GM21576 (cell line): ENCODE measurements around the gene CEP85.
"Not testable (repeated sequence)": the region's sequence is repeated elsewhere in the genome, so short reads cannot be mapped to it uniquely, and the experiment has no call there.

ENCODE experiments used
- ATAC-seq: cut with Tn5 transposase; IDR thresholded peaks from one replicate; pipeline ENCODE4 v1.9.1; 2021; ENCODE audit warnings: mild to moderate bottlenecking, moderate library complexity; ENCODE audit not compliant: unreplicated experiment

CEP85 gene

DNA sequence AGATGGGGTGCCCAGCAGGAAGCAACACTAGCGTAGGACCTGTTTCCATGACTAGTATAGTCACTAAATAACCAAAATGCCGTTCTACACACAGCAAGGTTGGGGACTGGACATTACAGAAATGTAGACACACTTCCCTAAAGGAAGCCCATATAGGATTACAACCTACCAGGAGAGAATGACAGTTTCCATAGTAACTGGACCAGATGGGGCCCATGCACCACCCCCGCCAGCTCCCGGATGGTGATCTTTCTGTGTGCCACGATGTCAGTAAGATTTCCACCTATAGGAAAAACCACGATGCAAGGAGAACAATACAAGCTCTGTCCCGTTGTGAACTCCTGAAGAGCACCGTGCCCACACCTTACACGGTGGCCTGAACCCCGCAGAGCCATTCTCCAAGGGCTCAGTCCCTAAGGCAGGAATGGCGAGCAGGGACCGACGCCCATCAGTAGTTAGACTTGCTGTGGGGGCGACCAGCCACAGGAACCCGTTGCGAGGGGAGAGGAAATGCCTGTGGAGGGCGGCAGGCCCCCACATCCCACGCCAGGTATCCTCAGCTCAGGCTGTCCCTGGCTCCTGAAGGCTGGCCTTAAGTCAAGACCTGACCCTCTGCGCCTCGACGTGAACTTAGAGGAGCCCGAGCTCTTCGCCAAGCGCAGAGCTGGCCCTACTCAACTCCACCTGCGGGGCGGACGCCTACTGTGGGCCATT lies 13.6 kb upstream of the CEP85 start:
- ATAC-seq: no peak

DNA sequence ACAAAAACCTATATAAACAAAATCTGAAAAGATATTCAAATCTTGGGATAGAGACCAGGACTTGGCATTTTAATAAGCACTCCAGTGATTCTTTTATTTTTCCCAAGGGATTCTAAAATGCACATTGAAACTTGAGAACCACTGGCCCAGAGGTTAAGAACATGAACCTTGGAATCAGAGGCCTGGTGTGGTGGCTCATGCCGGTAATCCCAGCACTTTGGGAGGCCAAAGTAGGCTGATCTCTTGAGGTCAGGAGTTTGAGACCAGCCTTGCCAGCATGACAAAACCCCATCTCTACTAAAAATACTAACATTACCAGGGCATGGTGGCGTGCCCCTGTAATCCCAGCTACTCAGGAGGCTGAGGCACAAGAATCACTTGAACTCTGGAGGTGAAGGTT lies 12.9 kb upstream of the CEP85 start:
- no peak for ATAC-seq

DNA sequence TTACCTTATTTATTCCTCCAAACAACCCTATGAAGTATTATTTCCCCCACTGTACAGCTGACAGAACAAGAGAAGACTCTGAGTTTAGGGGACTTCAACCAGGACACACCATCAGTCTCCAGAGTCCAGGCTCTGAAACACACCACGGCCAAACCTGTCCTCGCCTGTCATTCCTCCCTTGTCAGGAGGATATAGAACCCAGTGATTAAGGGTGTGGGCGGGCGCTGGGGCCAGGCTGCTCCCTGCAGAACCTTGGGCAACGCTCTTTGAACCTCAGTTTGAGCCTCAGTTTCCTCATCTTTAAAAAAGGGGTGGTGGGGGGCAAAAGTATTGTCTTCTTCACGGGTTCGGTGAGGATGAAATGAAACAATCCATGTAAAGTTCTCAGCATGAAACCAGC lies 9.4 kb upstream of the CEP85 start:
- ATAC-seq: no peak

GRCh38 chr1:26225033-26225831 lies 8.8 kb upstream of the CEP85 start:
- ATAC-seq: no peak

DNA sequence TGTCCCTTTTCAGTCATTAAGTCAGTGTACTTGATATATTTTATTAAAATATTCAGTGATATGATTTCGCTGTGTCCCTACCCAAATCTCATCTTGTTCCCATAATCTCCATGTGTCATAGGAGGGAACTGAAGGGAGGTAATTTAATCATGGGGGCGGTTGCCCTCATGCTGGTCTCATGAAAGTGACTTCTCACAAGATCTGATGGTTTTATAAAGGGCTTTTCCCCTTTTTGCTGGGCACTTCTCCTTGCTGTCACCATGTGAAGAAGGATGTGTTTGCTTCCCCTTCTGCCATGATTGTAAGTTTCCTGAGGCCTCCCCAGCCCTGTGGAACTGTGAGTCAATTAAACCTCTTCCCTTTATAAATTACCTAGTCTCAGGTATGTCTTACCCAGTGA lies 3.3 kb upstream of the CEP85 start:
- not testable (repeated sequence) for ATAC-seq

GRCh38 chr1:26234644-26235370 lies 807 bp downstream of the CEP85 start:
- no peak for ATAC-seq

GRCh38 chr1:26237230-26237966 lies 3.4 kb downstream of the CEP85 start:
- no peak for ATAC-seq

- ATAC-seq: no peak
Measured at GRCh38 chr1:26239936-26240335, 5.9 kb downstream of the CEP85 start.

GRCh38 chr1:26252718-26253117 lies 18.7 kb downstream of the CEP85 start:
- ATAC-seq: no peak

- no peak for ATAC-seq
Measured at GRCh38 chr1:26254404-26254803, 20.4 kb downstream of the CEP85 start.

GRCh38 chr1:26257222-26257621 lies 23.2 kb downstream of the CEP85 start:
- no peak for ATAC-seq

DNA sequence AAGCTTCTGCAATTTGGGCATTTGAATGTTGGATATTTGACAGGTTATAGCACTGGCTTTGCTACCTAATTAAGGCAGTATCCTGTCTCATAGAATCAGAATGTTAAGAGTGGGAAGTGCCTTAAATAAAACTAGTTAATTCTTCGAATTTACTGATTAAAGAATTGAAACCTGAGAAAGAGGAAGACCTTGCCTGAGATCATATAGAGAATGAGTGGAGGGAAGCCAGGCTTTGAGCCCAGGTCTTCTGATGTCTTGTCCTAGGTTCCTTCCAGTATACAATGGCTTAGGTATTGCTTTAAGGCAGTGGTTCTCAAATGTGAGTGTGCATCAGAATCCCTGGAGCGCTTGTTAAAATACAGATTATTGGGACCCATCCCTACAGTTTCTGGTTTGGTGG lies 25.0 kb downstream of the CEP85 start:
- ATAC-seq: no peak

GRCh38 chr1:26259578-26259977 lies 25.6 kb downstream of the CEP85 start:
- no peak for ATAC-seq

GRCh38 chr1:26263212-26263611 lies 29.2 kb downstream of the CEP85 start:
- ATAC-seq: no peak

DNA sequence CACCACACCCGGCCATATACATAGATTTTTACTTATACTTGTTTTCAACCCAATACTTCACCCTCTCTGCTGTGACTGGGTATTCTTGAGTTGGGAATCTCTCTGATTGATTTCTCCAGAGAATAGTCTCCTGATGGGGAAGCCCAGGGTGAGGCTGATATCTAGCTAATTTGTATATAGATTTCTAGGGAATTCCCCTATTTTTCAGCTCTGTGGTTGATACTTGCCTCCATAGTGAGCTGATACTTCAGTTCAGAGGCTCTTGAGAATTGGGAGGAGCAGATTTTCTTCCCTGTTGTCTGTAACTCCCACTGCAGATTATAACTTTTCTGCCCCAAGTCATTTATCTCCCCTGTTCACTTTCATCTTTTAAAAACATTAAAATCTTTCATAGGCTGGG lies 31.4 kb downstream of the CEP85 start:
- ATAC-seq: no peak

- ATAC-seq: no peak
Measured at GRCh38 chr1:26268290-26269197, 34.5 kb downstream of the CEP85 start.

GRCh38 chr1:26269198-26269550 lies 35.2 kb downstream of the CEP85 start:
- no peak for ATAC-seq

- no peak for ATAC-seq
Measured at GRCh38 chr1:26274801-26275425, 40.9 kb downstream of the CEP85 start.

- no peak for ATAC-seq
Measured at GRCh38 chr1:26275580-26276431, 41.8 kb downstream of the CEP85 start.
